ENCODE measurements around the gene TRIM68. TPM values are rescaled to one million over a fixed set of nuclear protein-coding genes. Genes with fewer than 3 reads are reported as not detected.

Gene TRIM68
- total and polyA plus RNA-seq, 9 donors: 13.2 to 19.9 (median 16.1) TPM

DNA sequence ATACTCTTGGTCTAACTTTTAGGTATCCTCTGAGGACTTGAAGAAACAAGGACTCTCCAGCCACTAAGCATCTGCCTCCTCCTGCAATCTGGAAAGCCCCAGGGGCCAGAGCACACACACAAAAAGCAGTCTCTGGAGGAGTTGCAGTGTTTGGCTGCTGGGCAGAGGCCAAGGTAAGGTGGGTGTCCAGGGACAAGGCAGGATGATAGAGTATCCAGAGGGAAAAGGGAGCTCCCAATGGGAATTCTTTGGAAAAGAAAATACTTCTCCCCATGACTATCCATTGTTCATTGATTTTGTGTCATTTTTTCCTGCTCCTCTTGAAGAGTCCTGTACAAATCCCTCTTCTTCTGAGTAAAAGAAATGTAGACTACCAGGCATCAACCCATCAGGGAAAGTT, 26.6 kb downstream of the TRIM68 start, which contains the start of gene OR52I2:
Gene OR52I2, plus strand, starts transcription at position 301 of the 400 bp plus-strand sequence.
- Histone ChIP-seq H3K9me3 (no peaks in the 10 kb centered on the region), H3K36me3 (no peaks in the 10 kb centered on the region), H3K4me1 (ENCODE audit: insufficient read depth) (no peaks in the 10 kb centered on the region), H3K27ac (no peak within 1 kb of the TSS), H3K4me3 (no peak within 1 kb of the TSS), H3K27me3 (no peaks in the 10 kb centered on the region)
- DNase-seq: no peak
- no peak for TF ChIP-seq EP300 (IDR thresholded peaks at IDR 0.05)
- TF ChIP-seq, protein P1, sequence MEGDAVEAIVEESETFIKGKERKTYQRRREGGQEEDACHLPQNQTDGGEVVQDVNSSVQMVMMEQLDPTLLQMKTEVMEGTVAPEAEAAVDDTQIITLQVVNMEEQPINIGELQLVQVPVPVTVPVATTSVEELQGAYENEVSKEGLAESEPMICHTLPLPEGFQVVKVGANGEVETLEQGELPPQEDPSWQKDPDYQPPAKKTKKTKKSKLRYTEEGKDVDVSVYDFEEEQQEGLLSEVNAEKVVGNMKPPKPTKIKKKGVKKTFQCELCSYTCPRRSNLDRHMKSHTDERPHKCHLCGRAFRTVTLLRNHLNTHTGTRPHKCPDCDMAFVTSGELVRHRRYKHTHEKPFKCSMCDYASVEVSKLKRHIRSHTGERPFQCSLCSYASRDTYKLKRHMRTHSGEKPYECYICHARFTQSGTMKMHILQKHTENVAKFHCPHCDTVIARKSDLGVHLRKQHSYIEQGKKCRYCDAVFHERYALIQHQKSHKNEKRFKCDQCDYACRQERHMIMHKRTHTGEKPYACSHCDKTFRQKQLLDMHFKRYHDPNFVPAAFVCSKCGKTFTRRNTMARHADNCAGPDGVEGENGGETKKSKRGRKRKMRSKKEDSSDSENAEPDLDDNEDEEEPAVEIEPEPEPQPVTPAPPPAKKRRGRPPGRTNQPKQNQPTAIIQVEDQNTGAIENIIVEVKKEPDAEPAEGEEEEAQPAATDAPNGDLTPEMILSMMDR (IDR thresholded peaks at IDR 0.05): no peak
- intact Hi-C loops (cut with DNase I): no loop called here

- Histone ChIP-seq H3K9me3 (no peaks in the 10 kb centered on the region), H3K4me1 (ENCODE audit: insufficient read depth) (no peaks in the 10 kb centered on the region), H3K36me3 (no peaks in the 10 kb centered on the region), H3K27me3 (no peaks in the 10 kb centered on the region), H3K27ac (no peak overlapping the region), H3K4me3 (no peak overlapping the region)
- intact Hi-C loops (cut with DNase I): no loop called here
- no peak for DNase-seq
- 68 to 74% (median 74%) methylated on average over 1 of the region's 1 CpG for WGBS, 3 donors
- no peak for TF ChIP-seq EP300 (IDR thresholded peaks at IDR 0.05)
- TF ChIP-seq, protein P1 (IDR thresholded peaks at IDR 0.05): no peak
- TF ChIP-seq POLR2A (IDR thresholded peaks at IDR 0.05): no peak
Measured at GRCh38 chr11:4580124-4580523, 27.9 kb downstream of the TRIM68 start.

DNA sequence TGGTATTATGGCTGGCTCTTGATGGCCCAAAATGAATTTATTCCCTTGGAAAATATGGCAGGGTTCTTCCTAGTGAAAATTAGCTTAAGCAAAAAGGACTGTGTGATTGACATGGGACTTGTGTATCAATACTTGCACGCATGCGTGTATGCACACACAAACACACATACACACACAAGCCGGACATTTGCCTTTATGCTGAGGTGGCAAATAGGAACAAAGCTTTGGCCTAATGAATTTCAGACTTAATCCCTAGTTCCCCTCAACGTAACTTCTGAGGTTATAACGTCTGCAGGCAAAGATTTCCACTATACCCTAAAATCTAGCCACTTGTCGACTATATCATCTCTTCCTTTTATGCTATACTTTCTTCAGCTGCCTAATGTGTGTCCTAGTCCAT, 29.4 kb downstream of the TRIM68 start:
- no peak overlapping the region for H3K27ac ChIP-seq
- H3K4me3 ChIP-seq: no peak overlapping the region
- 75 to 88% (median 83%) methylated on average over 6 of the region's 6 CpGs for WGBS, 3 donors
- DNase-seq: no peak
- no peaks in the 10 kb centered on the region for H3K36me3 ChIP-seq
- intact Hi-C loops (cut with DNase I): no loop called here
- H3K27me3 ChIP-seq: no peaks in the 10 kb centered on the region
- H3K9me3 ChIP-seq: no peaks in the 10 kb centered on the region
- TF ChIP-seq POLR2A (IDR thresholded peaks at IDR 0.05): no peak
- TF ChIP-seq, protein P1 (IDR thresholded peaks at IDR 0.05): no peak
- no peaks in the 10 kb centered on the region for H3K4me1 ChIP-seq (ENCODE audit: insufficient read depth)

GRCh38 chr11:4577761-4578160, 30.3 kb downstream of the TRIM68 start:
- WGBS, 3 donors: 81 to 84% (median 82%) methylated on average over 2 of the region's 2 CpGs
- Histone ChIP-seq H3K9me3 (no peaks in the 10 kb centered on the region), H3K27ac (no peak overlapping the region), H3K36me3 (no peaks in the 10 kb centered on the region), H3K4me1 (ENCODE audit: insufficient read depth) (no peaks in the 10 kb centered on the region), H3K4me3 (no peak overlapping the region), H3K27me3 (no peaks in the 10 kb centered on the region)
- intact Hi-C loops (cut with DNase I): no loop called here
- TF ChIP-seq EP300 (IDR thresholded peaks at IDR 0.05) (no peak), POLR2A (IDR thresholded peaks at IDR 0.05) (no peak)
- TF ChIP-seq, protein P1 (IDR thresholded peaks at IDR 0.05): no peak
- DNase-seq: no peak

DNA sequence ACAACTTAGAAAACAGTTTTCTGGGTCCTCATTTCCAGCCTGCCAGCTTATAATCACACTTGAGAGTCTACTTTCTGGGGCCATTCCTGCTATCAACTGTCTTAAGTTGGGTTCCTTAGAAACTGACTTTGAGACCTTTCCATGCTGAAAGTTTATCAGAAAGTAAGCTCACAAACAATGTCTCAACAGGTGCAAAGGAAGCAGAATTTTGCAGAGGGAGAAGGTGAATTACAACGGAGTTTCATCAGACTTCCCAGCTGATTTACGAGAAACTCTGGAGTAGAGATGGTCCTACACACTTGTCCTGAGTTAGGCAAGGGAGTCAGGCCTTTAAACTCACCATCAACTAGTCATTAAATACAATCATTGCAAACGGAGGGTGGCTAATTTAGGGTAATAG, 31.2 kb downstream of the TRIM68 start:
- no peaks in the 10 kb centered on the region for H3K4me1 ChIP-seq (ENCODE audit: insufficient read depth)
- H3K27ac ChIP-seq: no peak overlapping the region
- WGBS, 3 donors: 41 to 42% (median 41%) methylated on average over 3 of the region's 3 CpGs
- no peaks in the 10 kb centered on the region for H3K9me3 ChIP-seq
- no peak for DNase-seq
- TF ChIP-seq EP300 (IDR thresholded peaks at IDR 0.05) (no peak), POLR2A (IDR thresholded peaks at IDR 0.05) (no peak)
- TF ChIP-seq, protein P1 (IDR thresholded peaks at IDR 0.05): no peak
- intact Hi-C loops (cut with DNase I): no loop called here
- no peaks in the 10 kb centered on the region for H3K36me3 ChIP-seq
- no peaks in the 10 kb centered on the region for H3K27me3 ChIP-seq
- H3K4me3 ChIP-seq: no peak overlapping the region

Measured in ovary (tissue), 9 donors.